Measurements from ENCODE around the gene SMIM20. TPM values are rescaled to one million over a fixed set of nuclear protein-coding genes. Genes with fewer than 3 reads are reported as not detected.

SMIM20 gene
- total RNA-seq, 1 donor from 2014 or later = 14.7 TPM

Other genes with a start within 250 kb of the SMIM20 start
- 87.2 TPM for gene SEL1L3, start 51.2 kb upstream of the SMIM20 start, total RNA-seq